ENCODE data around the gene MYBPHL. TPM values are rescaled to one million over a fixed set of nuclear protein-coding genes. Genes with fewer than 3 reads are reported as not detected.

MYBPHL gene
- polyA plus RNA-seq, 1 of the 3 experiments (the other 2 are of a cell fraction): 0.07 TPM

DNA sequence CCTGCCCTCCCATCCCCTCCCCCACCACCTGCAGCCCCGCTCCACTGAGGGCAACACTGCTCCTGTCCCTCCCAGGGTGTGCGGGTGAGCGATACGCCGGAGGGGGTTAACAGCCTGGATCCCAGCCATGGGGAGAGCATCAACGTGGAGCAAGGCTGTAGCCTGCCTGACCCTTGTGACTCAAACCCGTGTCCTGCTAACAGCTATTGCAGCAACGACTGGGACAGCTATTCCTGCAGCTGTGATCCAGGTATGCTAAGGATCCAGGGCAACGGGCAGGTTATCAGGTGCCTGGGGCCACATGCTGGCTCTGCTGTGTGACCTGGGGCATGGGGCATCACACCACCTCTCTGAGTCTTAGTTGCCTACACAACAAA, 42.4 kb downstream of the MYBPHL start:
- TF ChIP-seq, protein P1, sequence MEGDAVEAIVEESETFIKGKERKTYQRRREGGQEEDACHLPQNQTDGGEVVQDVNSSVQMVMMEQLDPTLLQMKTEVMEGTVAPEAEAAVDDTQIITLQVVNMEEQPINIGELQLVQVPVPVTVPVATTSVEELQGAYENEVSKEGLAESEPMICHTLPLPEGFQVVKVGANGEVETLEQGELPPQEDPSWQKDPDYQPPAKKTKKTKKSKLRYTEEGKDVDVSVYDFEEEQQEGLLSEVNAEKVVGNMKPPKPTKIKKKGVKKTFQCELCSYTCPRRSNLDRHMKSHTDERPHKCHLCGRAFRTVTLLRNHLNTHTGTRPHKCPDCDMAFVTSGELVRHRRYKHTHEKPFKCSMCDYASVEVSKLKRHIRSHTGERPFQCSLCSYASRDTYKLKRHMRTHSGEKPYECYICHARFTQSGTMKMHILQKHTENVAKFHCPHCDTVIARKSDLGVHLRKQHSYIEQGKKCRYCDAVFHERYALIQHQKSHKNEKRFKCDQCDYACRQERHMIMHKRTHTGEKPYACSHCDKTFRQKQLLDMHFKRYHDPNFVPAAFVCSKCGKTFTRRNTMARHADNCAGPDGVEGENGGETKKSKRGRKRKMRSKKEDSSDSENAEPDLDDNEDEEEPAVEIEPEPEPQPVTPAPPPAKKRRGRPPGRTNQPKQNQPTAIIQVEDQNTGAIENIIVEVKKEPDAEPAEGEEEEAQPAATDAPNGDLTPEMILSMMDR (IDR thresholded peaks at IDR 0.05): no peak
- no peak for TF ChIP-seq USF1 (IDR thresholded peaks at IDR 0.05; ENCODE audit: borderline replicate concordance, low read depth)
- TF ChIP-seq YY1 (IDR thresholded peaks at IDR 0.05; ENCODE audit: low read depth): no peak
- TF ChIP-seq MEF2A (IDR thresholded peaks at IDR 0.05; ENCODE audit: borderline replicate concordance, low read depth): no peak
- TF ChIP-seq MAX (IDR thresholded peaks at IDR 0.05; ENCODE audit: low read depth): no peak
- TF ChIP-seq IRF3 (IDR thresholded peaks at IDR 0.05; ENCODE audit: low read depth, low read length): no peak
- TF ChIP-seq GABPA (IDR thresholded peaks at IDR 0.05; ENCODE audit: low read depth): no peak
- H3K36me3 ChIP-seq (replicated peaks in 1 of 2; ENCODE audit: control insufficient read depth in 1 of 2, insufficient read depth in 2 of 2, low read length in 1 of 2): peaks cover 0 to under 1% of the 10 kb centered on the region in 2 experiments
- H3K4me1 ChIP-seq (ENCODE audit: control insufficient read depth in 1 of 2, insufficient read depth in 2 of 2, low read depth in 1 of 2, low read length in 1 of 2): peaks cover 0 to 18% of the 10 kb centered on the region in 2 experiments; a peak in 2 of 4 replicates
- H2AFZ ChIP-seq (ENCODE audit: low read depth): no peak overlapping the region
- H3K9ac ChIP-seq: no peak overlapping the region
- no peak overlapping the region for H3K4me2 ChIP-seq
- no peaks in the 10 kb centered on the region for H3K27me3 ChIP-seq (ENCODE audit: insufficient read depth)
- H3K9me3 ChIP-seq: no peaks in the 10 kb centered on the region
- WGBS (ENCODE audit: low lambda C conversion rate): 75% methylated on average over 8 of the region's 9 CpGs
- H3K79me2 ChIP-seq (ENCODE audit: insufficient read depth): no peaks in the 10 kb centered on the region
- ChIA-PET CTCF (interaction anchor here (0.6 to 3.7 kb wide), 48 partner anchors 9 to 268 kb away, joined by 3 to 61 read pairs (median 5); partner anchors contain the start of genes CELSR2, ELAPOR1, MYBPHL and PSMA5), POLR2A (interaction anchor here (0.7 to 1.0 kb wide), 2 partner anchors 133 to 164 kb away, joined by 3 to 4 read pairs; partner anchors contain the start of gene SORT1)
- H4K20me1 ChIP-seq (ENCODE audit: insufficient read depth): no peaks in the 10 kb centered on the region
- no peaks in the 10 kb centered on the region for H3F3A ChIP-seq (replicated peaks; ENCODE audit: insufficient read depth)
- DNase-seq: no peak
- H3K4me3 ChIP-seq (ENCODE audit: low read depth in 2 of 2, low read length in 1 of 2): no peak overlapping the region
- no peak overlapping the region for H3K27ac ChIP-seq (ENCODE audit: low read depth in 2 of 2, low read length in 1 of 2)
- H3K9me2 ChIP-seq: no peaks in the 10 kb centered on the region

GRCh38 chr1:109263597-109264378, 43.0 kb downstream of the MYBPHL start:
- Histone ChIP-seq H2AFZ (ENCODE audit: low read depth) (no peak overlapping the region), H3K79me2 (ENCODE audit: insufficient read depth) (no peaks in the 10 kb centered on the region), H3K4me3 (ENCODE audit: low read depth in 2 of 2, low read length in 1 of 2) (peak overlapping the region in 1 of 2 experiments; percentile 2; a peak in 1 of 4 replicates), H3K4me1 (ENCODE audit: control insufficient read depth in 1 of 2, insufficient read depth in 2 of 2, low read depth in 1 of 2, low read length in 1 of 2) (peaks cover 0 to 22% of the 10 kb centered on the region in 2 experiments; a peak in 2 of 4 replicates), H3K9me3 (no peaks in the 10 kb centered on the region), H3K27ac (ENCODE audit: low read depth in 2 of 2, low read length in 1 of 2) (peak overlapping the region in 1 of 2 experiments; percentile 0; a peak in 1 of 4 replicates), H3K4me2 (no peak overlapping the region), H3F3A (replicated peaks; ENCODE audit: insufficient read depth) (no peaks in the 10 kb centered on the region), H3K27me3 (ENCODE audit: insufficient read depth) (no peaks in the 10 kb centered on the region), H4K20me1 (ENCODE audit: insufficient read depth) (no peaks in the 10 kb centered on the region), H3K9me2 (no peaks in the 10 kb centered on the region), H3K9ac (no peak overlapping the region), H3K36me3 (replicated peaks in 1 of 2; ENCODE audit: control insufficient read depth in 1 of 2, insufficient read depth in 2 of 2, low read length in 1 of 2) (peaks cover 0 to 5% of the 10 kb centered on the region in 2 experiments)
- WGBS (ENCODE audit: low lambda C conversion rate): 55% methylated on average over 14 of the region's 29 CpGs
- CTCF ChIA-PET: interaction anchor here (0.6 to 3.7 kb wide), 48 partner anchors 10 to 269 kb away, joined by 3 to 61 read pairs (median 5); partner anchors contain the start of genes CELSR2, ELAPOR1, MYBPHL and PSMA5
- DNase-seq: peak; percentile 98
- POLR2A ChIA-PET: interaction anchor here (0.7 to 1.0 kb wide), 2 partner anchors 134 to 164 kb away, joined by 3 to 4 read pairs; partner anchors contain the start of gene SORT1
- no peak for TF ChIP-seq RFX5 (IDR thresholded peaks at IDR 0.05; ENCODE audit: low read length)
- no peak for TF ChIP-seq IRF3 (IDR thresholded peaks at IDR 0.05; ENCODE audit: low read depth, low read length)
- TF ChIP-seq REST (IDR thresholded peaks at IDR 0.05; ENCODE audit: low read depth, low read length): 0 out of 2 replicates have a peak, but pooled peaks have one; percentile 13
- TF ChIP-seq RAD21 (IDR thresholded peaks at IDR 0.05; ENCODE audit: low read length): peak; percentile 87
- no peak for TF ChIP-seq FOSL2 (IDR thresholded peaks at IDR 0.05; ENCODE audit: borderline replicate concordance, low read depth)
- no peak for TF ChIP-seq EP300 (IDR thresholded peaks at IDR 0.05; ENCODE audit: borderline replicate concordance in 1 of 2, low read depth in 1 of 2, low read length in 1 of 2)
- no peak for TF ChIP-seq GABPA (IDR thresholded peaks at IDR 0.05; ENCODE audit: low read depth)
- TF ChIP-seq NRF1 (IDR thresholded peaks at IDR 0.05; ENCODE audit: low read depth, low read length): no peak
- peak; percentile 79 for TF ChIP-seq MAX (IDR thresholded peaks at IDR 0.05; ENCODE audit: low read depth)
- TF ChIP-seq CHD2 (IDR thresholded peaks at IDR 0.05; ENCODE audit: low read length, partially characterized antibody): peak; percentile 50
